DND-41 (cell line): ENCODE data around the gene KCNK17.

ENCODE experiments used
- CTCF ChIP-seq: IDR thresholded peaks from 2 replicates; pipeline ENCODE4 v1.5.1; 2012; ENCODE audit warnings: borderline replicate concordance, low read length, moderate library complexity, mild to moderate bottlenecking; ENCODE audit not compliant: poor library complexity, severe bottlenecking; ENCODE audit errors: extremely low read depth
- EZH2 ChIP-seq: IDR thresholded peaks from 3 replicates; pipeline ENCODE4 v1.6.1; 2012; ENCODE audit warnings: borderline replicate concordance, low read depth, mild to moderate bottlenecking, moderate library complexity, low read length, inconsistent platforms; ENCODE audit not compliant: severe bottlenecking

GRCh38 chr6:39260456-39260855, 53.8 kb downstream of the KCNK17 start:
- TF ChIP-seq EZH2: no peak
- TF ChIP-seq CTCF: no peak
